ENCODE data around the gene GSK3A. TPM values are rescaled to one million over a fixed set of nuclear protein-coding genes. Genes with fewer than 3 reads are reported as not detected.

GSK3A gene
- total RNA-seq, 1 experiment from 2014 or later, result 70.1 TPM

DNA sequence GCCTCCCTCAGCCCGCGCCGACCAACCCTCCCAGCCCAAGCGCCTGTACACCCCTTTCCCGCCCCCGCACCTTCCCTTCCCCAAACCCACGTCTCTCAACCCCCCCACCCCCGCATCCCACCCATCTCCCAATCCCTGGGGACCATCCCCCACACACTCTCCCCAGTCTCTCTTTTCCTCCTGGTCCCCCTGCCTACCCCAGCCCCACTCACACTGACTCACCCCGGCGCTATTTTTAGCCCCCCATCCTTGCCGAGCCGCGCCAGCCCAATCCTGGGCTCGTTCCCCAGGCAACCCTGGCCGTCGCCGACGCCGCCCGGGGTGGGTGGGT, 38.4 kb upstream of the GSK3A start:
- TF ChIP-seq, protein P1, sequence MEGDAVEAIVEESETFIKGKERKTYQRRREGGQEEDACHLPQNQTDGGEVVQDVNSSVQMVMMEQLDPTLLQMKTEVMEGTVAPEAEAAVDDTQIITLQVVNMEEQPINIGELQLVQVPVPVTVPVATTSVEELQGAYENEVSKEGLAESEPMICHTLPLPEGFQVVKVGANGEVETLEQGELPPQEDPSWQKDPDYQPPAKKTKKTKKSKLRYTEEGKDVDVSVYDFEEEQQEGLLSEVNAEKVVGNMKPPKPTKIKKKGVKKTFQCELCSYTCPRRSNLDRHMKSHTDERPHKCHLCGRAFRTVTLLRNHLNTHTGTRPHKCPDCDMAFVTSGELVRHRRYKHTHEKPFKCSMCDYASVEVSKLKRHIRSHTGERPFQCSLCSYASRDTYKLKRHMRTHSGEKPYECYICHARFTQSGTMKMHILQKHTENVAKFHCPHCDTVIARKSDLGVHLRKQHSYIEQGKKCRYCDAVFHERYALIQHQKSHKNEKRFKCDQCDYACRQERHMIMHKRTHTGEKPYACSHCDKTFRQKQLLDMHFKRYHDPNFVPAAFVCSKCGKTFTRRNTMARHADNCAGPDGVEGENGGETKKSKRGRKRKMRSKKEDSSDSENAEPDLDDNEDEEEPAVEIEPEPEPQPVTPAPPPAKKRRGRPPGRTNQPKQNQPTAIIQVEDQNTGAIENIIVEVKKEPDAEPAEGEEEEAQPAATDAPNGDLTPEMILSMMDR (conservative IDR thresholded peaks at IDR 0.05; ENCODE audit: low read depth, low read length), result no peak
- no peak for TF ChIP-seq EZH2 (IDR thresholded peaks at IDR 0.05; ENCODE audit: borderline replicate concordance, low read depth, low read length, poor library complexity, severe bottlenecking)
- POLR2A ChIA-PET (ENCODE audit: low non-redundant PET), result interaction anchor here (0.6 kb wide), 1 partner anchor 322 kb away, joined by 4 read pairs; the partner anchor contains the start of gene RABAC1
- CTCF ChIA-PET, result interaction anchor here (0.9 to 2.4 kb wide), 2 partner anchors 35 kb away, joined by 4 to 27 read pairs; no protein-coding TSS in a partner anchor
- Histone ChIP-seq H3K27me3 (replicated peaks; ENCODE audit: insufficient read depth, low read depth, low read length, poor library complexity) (no peaks in the 10 kb centered on the region), H3K4me1 (ENCODE audit: insufficient read depth, low read length, poor library complexity, severe bottlenecking) (peaks cover 55% of the 10 kb centered on the region), H3K36me3 (ENCODE audit: insufficient read depth, low read length, poor library complexity, severe bottlenecking) (no peaks in the 10 kb centered on the region), H3K27ac (ENCODE audit: low read depth, low read length, poor library complexity, severe bottlenecking) (peak overlapping the region; percentile 91), H3K4me3 (ENCODE audit: low read depth, low read length, poor library complexity, severe bottlenecking) (peak overlapping the region; percentile 70), H3K9me3 (ENCODE audit: low read depth, low read length, poor library complexity, severe bottlenecking) (no peaks in the 10 kb centered on the region)
- intact Hi-C loops (cut with micrococcal nuclease; ENCODE audit: unreplicated experiment), result loop anchor here (2.0 kb wide), 1 partner anchor 30 kb away; no protein-coding TSS in a partner anchor
- BruUV-seq (replicated peaks), result no TSS peak
- DNase-seq (ENCODE audit: low spot score), result no peak

DNA sequence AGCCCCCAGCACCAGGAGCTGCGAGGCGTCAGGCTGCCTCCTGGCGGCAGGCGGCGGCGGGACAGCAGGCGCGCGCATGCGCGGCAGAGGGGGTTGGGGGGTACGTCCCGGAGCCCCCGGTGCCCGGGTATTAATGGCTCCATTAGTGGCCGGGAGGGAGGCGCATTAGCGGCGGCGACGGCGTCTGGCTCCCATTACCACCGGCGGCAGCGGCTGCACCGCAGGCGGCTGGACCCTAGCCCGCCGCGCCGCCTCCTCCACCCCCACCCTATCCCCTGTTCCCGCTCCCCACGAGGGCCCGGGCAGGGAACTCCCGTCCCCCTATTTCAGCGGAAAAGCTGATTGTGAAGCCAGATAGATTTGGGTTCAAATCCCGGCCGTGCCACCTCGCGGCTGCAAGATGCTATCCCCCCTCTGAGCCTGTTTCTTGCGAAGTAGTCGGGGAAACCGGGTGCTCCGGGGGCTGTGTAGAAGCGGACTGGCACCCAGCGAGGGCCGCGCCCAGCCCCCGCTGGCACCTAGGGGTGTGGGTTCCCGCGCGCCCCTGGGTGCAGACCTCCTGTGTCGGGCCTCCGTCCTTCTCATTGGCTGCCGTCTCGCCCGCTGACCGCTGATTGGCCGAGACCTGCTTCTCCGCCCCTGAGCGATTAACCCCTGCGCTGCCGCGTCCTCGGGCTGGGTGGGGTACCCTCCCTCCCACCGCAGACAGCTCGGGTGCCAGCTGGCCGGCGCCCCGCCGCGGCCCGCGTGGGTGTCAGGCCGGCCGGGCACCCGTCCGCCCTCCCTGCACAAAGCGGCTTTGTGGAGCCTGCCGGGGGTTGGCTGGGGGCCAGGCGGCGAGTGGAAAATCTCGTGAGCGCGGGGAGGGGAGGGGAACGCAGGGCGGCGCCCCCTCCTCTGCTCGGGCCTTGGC, 37.8 kb upstream of the GSK3A start:
- no peak for TF ChIP-seq EZH2 (IDR thresholded peaks at IDR 0.05; ENCODE audit: borderline replicate concordance, low read depth, low read length, poor library complexity, severe bottlenecking)
- TF ChIP-seq, protein P1 (conservative IDR thresholded peaks at IDR 0.05; ENCODE audit: low read depth, low read length), result peak; percentile 99
- Histone ChIP-seq H3K9me3 (ENCODE audit: low read depth, low read length, poor library complexity, severe bottlenecking) (no peaks in the 10 kb centered on the region), H3K4me3 (ENCODE audit: low read depth, low read length, poor library complexity, severe bottlenecking) (peak overlapping the region; percentile 70), H3K27me3 (replicated peaks; ENCODE audit: insufficient read depth, low read depth, low read length, poor library complexity) (no peaks in the 10 kb centered on the region), H3K36me3 (ENCODE audit: insufficient read depth, low read length, poor library complexity, severe bottlenecking) (no peaks in the 10 kb centered on the region), H3K4me1 (ENCODE audit: insufficient read depth, low read length, poor library complexity, severe bottlenecking) (peaks cover 49% of the 10 kb centered on the region), H3K27ac (ENCODE audit: low read depth, low read length, poor library complexity, severe bottlenecking) (peak overlapping the region; percentile 91)
- intact Hi-C loops (cut with micrococcal nuclease; ENCODE audit: unreplicated experiment), result loop anchor here (1.0 to 2.0 kb wide), 2 partner anchors 29 to 34 kb away; no protein-coding TSS in a partner anchor
- CTCF ChIA-PET, result interaction anchor here (0.6 to 2.4 kb wide), 6 partner anchors 10 to 171 kb away, joined by 4 to 27 read pairs (median 10); no protein-coding TSS in a partner anchor
- DNase-seq (ENCODE audit: low spot score), result peak; percentile 97
- BruUV-seq (replicated peaks), result TSS peak; percentile 50
- POLR2A ChIA-PET (ENCODE audit: low non-redundant PET), result interaction anchor here (0.6 kb wide), 2 partner anchors 10 to 321 kb away, joined by 4 to 6 read pairs; partner anchors contain the start of gene RABAC1

DNA sequence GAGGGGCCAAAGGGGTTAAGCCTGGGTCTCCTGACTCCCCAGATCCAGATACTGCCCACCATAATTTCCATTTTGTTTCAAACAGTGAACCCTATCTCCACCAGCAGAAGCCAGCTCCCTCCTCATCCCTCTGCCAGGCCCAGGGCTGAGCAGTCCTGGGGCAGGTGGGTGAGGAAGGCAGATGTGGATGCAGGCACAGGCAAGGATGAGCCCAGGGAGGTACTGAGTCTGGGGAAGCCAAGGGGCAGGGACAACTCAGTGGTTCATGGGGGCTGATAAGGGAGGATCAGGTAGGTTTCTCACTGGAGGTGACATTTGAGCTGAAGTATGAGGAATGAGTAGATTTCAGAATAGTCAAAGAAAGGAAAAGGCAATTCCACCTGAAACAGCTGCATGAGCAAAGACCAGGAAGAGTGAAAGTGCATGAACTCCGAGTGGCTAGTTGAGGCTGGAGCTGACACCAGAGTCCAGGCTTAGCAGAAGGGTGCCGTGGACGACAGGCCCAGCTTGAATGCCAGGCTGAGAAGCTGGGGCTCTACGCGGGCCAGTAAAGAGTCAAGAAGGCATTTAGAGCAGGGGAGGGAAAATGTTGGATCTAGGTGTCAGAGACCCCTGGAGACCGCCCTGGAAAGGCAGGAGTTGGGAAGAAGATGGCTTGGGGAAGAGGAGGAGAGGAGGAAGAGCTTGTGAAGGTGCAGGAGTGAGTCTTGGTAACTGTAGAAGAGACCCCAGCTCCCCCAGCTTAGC, 36.9 kb upstream of the GSK3A start:
- Histone ChIP-seq H3K4me1 (ENCODE audit: insufficient read depth, low read length, poor library complexity, severe bottlenecking) (peaks cover 44% of the 10 kb centered on the region), H3K36me3 (ENCODE audit: insufficient read depth, low read length, poor library complexity, severe bottlenecking) (peaks cover 4% of the 10 kb centered on the region), H3K27me3 (replicated peaks; ENCODE audit: insufficient read depth, low read depth, low read length, poor library complexity) (no peaks in the 10 kb centered on the region), H3K4me3 (ENCODE audit: low read depth, low read length, poor library complexity, severe bottlenecking) (peak overlapping the region; percentile 70), H3K9me3 (ENCODE audit: low read depth, low read length, poor library complexity, severe bottlenecking) (no peaks in the 10 kb centered on the region), H3K27ac (ENCODE audit: low read depth, low read length, poor library complexity, severe bottlenecking) (peak overlapping the region; percentile 91)
- CTCF ChIA-PET, result interaction anchor here (0.9 to 2.4 kb wide), 5 partner anchors 9 to 170 kb away, joined by 7 to 27 read pairs (median 12); no protein-coding TSS in a partner anchor
- no TSS peak for BruUV-seq (replicated peaks)
- POLR2A ChIA-PET (ENCODE audit: low non-redundant PET), result no interaction called here
- intact Hi-C loops (cut with micrococcal nuclease; ENCODE audit: unreplicated experiment), result loop anchor here (1.0 kb wide), 1 partner anchor 33 kb away; no protein-coding TSS in a partner anchor
- TF ChIP-seq, protein P1 (conservative IDR thresholded peaks at IDR 0.05; ENCODE audit: low read depth, low read length), result no peak
- no peak for TF ChIP-seq EZH2 (IDR thresholded peaks at IDR 0.05; ENCODE audit: borderline replicate concordance, low read depth, low read length, poor library complexity, severe bottlenecking)
- no peak for DNase-seq (ENCODE audit: low spot score)
